ENCODE measurements around the gene NXNL2.

NXNL2 gene

DNA sequence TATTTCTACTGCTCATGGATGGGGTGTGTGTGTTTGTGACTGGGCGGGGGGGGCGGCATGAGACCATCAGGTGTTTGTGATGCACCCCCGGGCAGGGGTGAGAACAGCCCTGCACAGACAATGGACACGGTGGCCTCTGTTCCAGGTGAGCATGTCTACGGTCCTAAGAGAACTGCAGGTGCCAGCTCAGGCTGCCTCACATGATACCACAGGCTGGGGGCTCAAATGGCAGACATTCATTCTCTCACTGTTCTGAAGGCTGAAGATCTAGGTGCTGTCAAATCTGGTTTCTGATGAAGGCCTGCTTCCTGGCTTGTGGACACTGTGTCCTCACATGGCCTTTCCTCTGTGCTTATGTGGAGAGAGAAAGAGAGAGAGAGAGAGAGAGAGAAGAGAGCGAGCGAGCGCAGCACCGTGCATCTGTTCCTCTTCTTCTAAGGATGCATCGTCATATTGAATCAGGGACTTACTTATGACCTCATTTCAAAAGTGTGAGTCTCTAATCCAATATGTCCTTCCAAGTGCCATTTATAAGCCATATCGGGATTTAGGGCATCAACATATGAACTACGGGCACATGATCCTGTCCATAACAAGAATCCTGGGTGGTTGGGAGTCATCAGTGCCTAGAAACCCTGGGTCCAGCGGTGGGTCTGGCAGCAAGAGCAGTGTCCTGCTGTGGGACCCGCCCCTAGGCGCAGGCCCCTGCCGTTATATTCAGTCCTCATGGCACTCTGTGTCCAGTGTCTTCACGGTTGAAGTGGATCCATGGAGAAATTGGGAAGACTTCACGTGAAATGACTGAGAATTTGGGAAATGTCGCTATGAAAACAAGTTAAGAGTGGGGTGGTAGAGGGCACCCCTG, 42.5 kb downstream of the NXNL2 start:
- in situ Hi-C loops (cut with MboI; ENCODE audit: low sequenced_read_pairs): loop anchor here (10.0 kb wide), 1 partner anchor 623 kb away; a partner anchor contains a TSS

DNA sequence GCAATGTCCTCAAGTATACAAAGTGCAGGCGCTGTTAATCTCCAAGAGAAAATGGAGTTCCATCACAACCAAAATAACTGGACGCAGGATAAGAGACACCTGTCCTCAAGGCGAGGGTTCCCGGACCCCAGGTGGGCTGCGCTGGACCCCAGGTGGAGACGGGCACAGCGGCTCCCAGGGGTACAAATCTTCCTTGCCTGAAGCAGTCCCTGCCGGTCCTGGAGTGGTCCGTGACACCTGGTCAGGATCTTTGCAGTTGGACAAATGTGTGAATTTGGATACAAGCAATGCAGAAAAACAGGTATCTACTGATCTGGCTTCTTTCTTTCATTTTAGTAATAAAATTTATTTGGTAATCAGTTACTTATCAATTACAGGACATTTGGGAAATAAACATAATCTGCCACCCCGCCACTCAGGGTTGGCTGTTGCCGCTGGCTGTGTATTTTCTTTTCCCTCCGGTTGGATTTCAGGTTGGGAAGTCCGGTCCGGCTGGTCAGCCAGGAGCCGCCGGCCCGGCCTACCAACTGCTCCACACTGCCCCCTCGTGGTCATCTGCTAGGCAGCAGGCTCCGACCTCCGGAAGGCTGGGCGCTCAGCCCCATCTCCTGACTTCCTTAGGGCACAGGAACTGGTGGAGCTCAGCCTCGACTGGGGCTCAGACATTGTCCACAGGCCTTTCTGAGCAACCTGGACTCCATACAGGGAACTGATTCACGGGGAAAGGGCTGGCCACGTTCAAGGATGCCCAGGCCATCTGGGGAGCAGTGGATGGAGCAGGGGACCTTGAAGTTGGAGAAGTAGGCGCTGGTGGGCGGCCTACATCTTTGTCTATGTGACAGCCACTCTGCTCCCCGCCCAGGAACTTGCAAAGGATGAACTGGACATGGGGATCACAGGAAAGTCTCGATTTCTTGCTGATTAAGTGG, 43.4 kb downstream of the NXNL2 start:
- in situ Hi-C loops (cut with MboI; ENCODE audit: low sequenced_read_pairs): loop anchor here (10.0 kb wide), 1 partner anchor 624 kb away; a partner anchor contains a TSS

GRCh38 chr9:88579050-88579715, 44.2 kb downstream of the NXNL2 start:
- in situ Hi-C loops (cut with MboI; ENCODE audit: low sequenced_read_pairs): loop anchor here (10.0 kb wide), 1 partner anchor 624 kb away; a partner anchor contains a TSS

GRCh38 chr9:88580961-88581360, 46.0 kb downstream of the NXNL2 start:
- in situ Hi-C loops (cut with MboI; ENCODE audit: low sequenced_read_pairs): no loop called here

DNA sequence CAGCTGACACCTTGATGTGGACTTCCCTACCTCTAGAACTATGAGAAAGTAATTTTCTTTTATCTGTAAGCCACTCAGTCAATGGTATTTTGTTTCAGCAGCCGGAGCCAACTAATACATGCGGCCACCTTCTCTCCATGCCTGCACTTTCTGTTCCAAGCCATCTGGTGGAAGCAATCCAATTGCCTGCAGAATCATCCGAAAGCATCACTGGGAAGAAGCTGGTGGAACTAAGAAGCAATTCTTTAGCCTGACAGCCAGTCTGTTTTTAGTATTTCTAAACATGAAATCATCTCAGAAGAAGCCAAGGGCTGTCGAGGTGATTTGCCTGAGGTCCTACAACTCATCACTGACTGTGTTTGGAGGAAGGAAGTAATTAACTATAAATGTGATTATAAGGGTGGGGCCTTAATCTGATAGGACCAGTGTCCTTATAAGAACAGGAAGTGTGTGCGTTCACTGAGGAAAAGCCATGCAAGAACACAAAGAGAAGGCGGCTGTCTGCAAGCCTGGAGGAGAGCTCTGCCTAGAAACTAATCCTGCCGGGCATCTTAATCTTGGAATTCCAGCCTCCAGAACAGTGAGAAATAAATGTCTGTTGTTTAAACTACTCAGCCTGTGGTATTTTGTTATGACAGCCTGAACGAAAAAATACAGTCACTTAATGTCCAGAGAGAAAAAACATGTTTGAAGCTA, 49.1 kb downstream of the NXNL2 start:
- in situ Hi-C loops (cut with MboI; ENCODE audit: low sequenced_read_pairs): no loop called here

DNA sequence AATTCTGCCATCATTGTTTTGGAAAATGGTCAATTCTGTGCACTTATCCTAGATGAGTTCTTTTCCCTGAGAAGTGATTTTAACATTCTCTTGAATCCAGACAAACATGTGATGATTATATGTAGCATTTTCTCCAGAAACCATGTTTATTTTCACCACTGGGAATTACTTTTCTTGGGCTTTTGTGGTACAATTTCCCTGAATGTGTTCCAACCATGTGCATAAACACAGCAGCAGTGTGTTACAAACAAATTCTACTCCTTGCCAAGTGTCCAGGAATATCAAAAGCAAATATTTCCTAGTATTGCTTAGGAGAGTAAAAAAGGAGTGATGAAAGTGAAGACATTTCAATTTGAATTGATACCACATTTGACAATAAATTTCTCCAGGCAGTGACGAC, 50.4 kb downstream of the NXNL2 start:
- in situ Hi-C loops (cut with MboI; ENCODE audit: low sequenced_read_pairs): no loop called here

- in situ Hi-C loops (cut with MboI; ENCODE audit: low sequenced_read_pairs): no loop called here
Measured at GRCh38 chr9:88586452-88586851, 51.5 kb downstream of the NXNL2 start.

- in situ Hi-C loops (cut with MboI; ENCODE audit: low sequenced_read_pairs): no loop called here
Measured at GRCh38 chr9:88587182-88587581, 52.2 kb downstream of the NXNL2 start.

GRCh38 chr9:88587885-88588649, 53.1 kb downstream of the NXNL2 start:
- in situ Hi-C loops (cut with MboI; ENCODE audit: low sequenced_read_pairs): no loop called here

DNA sequence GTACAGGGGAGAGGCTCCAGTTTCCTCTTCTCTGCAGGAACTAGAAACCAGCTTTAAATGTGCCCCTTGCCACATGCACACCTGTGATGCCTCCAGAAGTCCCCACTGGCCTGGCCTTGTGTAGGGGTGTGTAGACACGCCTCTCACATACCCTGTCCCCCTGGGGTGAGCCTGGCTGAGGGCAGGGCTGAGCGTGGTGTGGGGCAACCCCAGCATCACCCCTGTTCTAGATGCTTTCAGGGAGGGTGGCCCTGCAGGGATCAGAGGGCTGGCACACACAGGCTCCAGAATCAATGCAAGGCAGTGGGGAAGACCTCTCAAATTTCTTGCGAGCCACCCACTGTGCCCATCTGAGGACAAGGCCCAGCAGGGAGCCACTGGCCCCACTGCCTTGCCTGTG, 54.7 kb downstream of the NXNL2 start:
- in situ Hi-C loops (cut with MboI; ENCODE audit: low sequenced_read_pairs): loop anchor here (10.0 kb wide), 1 partner anchor 415 kb away; no protein-coding TSS in a partner anchor

DNA sequence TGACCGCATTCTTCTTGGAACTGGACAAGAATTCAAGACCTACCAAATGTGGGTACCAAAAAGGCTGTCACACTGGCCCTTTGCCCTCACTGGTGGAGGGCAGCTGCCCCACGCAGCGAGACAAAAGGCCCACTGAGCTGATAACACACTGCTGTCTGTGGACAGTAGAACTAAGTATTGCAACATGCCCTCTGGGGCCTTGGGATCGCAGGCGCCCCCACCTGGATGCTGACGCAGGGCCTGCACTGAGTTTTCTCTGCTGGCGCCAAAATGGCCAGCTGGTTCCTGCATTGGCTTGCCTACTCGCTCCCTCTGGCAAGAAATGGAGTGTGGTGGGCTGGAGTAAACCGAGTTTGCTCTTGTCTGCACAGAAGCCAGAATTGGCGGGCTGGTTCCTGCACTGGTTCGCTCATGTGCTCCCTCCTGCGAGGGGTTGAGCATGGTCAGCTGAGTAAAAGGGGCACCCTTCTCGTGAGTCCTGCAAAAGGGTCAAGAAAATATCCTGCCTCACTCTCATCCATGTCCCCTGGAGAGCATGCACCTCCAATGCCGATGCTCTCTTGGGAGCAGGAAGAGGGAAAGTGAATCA, 55.7 kb downstream of the NXNL2 start:
- in situ Hi-C loops (cut with MboI; ENCODE audit: low sequenced_read_pairs): loop anchor here (10.0 kb wide), 1 partner anchor 414 kb away; no protein-coding TSS in a partner anchor

GRCh38 chr9:88593537-88594185, 58.7 kb downstream of the NXNL2 start:
- in situ Hi-C loops (cut with MboI; ENCODE audit: low sequenced_read_pairs): loop anchor here (10.0 kb wide), 1 partner anchor 411 kb away; no protein-coding TSS in a partner anchor
